Endothelial cell (in vitro differentiated cells): ENCODE results near the gene HTR7. TPM values are rescaled to one million over a fixed set of nuclear protein-coding genes. Genes with fewer than 3 reads are reported as not detected.

Experiments
- DNase-seq: peaks from one replicate; pipeline ENCODE4 v3.0.0; 2021; ENCODE audit warnings: low spot score
- H3K27ac Mint-ChIP-seq: one replicate; pipeline ENCODE4 v1.8.0; 2021; ENCODE audit warnings: mixed read lengths, inconsistent platforms; ENCODE audit not compliant: unreplicated experiment
- H3K27me3 Mint-ChIP-seq: one replicate; pipeline ENCODE4 v1.8.0; 2021; ENCODE audit warnings: mild to moderate bottlenecking, moderate library complexity, mixed read lengths, inconsistent platforms; ENCODE audit not compliant: unreplicated experiment
- H3K36me3 Mint-ChIP-seq: one replicate; pipeline ENCODE4 v1.8.0; 2021; ENCODE audit warnings: mild to moderate bottlenecking, low read depth, mixed read lengths, inconsistent platforms; ENCODE audit not compliant: unreplicated experiment
- H3K4me1 Mint-ChIP-seq: one replicate; pipeline ENCODE4 v1.8.0; 2021; ENCODE audit warnings: mild to moderate bottlenecking, mixed read lengths, inconsistent platforms; ENCODE audit not compliant: unreplicated experiment
- H3K4me3 Mint-ChIP-seq: one replicate; pipeline ENCODE4 v1.8.0; 2021; ENCODE audit warnings: mild to moderate bottlenecking, mixed read lengths, inconsistent platforms; ENCODE audit not compliant: unreplicated experiment
- H3K9me3 Mint-ChIP-seq: one replicate; pipeline ENCODE4 v1.8.0; 2021; ENCODE audit warnings: mixed read lengths, inconsistent platforms; ENCODE audit not compliant: unreplicated experiment
- total RNA-seq: library from RNA; stranded (reverse); fragmentation: NEBNext Ultra II Directional; extraction: Animal tissue kit (Norgen Biotek cat#: 25700); gene quantifications from one replicate; pipeline ENCODE4 v1.2.1, GENCODE V29; 2021; ENCODE audit not compliant: unreplicated experiment
- TF ChIP-seq, protein P1 (sequence below): fragments of 200-600 bp; sonication (generic); IDR thresholded peaks from one replicate; pipeline ENCODE4 v1.5.0; 2021; ENCODE audit warnings: antibody characterized with exemption; ENCODE audit not compliant: unreplicated experiment

Gene HTR7
- total RNA-seq, 1 donor from 2014 or later: 7.3 TPM

DNA sequence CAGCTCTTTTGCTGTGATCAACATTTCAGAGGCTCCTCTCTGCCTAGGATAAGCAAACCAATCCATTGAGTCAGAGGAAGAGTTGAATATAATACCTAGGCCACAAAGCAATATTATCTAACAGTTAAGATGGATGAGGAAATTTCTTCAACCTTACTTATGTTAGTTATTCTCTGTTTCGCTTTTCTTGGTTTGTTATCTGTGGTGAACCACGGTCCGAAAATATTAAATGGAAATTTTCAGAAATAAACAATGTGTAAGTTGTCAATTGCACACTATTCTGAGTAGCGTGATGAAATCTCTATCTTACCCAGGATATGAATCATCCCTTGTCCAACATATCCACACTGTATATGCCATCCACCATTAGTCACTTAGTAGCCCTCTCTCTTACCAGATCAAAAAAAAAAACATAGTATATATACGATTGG, 1.5 kb upstream of the HTR7 start:
- TF ChIP-seq, protein P1, sequence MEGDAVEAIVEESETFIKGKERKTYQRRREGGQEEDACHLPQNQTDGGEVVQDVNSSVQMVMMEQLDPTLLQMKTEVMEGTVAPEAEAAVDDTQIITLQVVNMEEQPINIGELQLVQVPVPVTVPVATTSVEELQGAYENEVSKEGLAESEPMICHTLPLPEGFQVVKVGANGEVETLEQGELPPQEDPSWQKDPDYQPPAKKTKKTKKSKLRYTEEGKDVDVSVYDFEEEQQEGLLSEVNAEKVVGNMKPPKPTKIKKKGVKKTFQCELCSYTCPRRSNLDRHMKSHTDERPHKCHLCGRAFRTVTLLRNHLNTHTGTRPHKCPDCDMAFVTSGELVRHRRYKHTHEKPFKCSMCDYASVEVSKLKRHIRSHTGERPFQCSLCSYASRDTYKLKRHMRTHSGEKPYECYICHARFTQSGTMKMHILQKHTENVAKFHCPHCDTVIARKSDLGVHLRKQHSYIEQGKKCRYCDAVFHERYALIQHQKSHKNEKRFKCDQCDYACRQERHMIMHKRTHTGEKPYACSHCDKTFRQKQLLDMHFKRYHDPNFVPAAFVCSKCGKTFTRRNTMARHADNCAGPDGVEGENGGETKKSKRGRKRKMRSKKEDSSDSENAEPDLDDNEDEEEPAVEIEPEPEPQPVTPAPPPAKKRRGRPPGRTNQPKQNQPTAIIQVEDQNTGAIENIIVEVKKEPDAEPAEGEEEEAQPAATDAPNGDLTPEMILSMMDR: no peak
- peaks cover 12% of the 10 kb centered on the region for H3K4me1 Mint-ChIP-seq
- H3K27ac Mint-ChIP-seq: no peak overlapping the region
- DNase-seq: no peak
- peaks cover 3% of the 10 kb centered on the region for H3K27me3 Mint-ChIP-seq
- no peaks in the 10 kb centered on the region for H3K36me3 Mint-ChIP-seq
- no peak overlapping the region for H3K4me3 Mint-ChIP-seq
- H3K9me3 Mint-ChIP-seq: no peaks in the 10 kb centered on the region

DNA sequence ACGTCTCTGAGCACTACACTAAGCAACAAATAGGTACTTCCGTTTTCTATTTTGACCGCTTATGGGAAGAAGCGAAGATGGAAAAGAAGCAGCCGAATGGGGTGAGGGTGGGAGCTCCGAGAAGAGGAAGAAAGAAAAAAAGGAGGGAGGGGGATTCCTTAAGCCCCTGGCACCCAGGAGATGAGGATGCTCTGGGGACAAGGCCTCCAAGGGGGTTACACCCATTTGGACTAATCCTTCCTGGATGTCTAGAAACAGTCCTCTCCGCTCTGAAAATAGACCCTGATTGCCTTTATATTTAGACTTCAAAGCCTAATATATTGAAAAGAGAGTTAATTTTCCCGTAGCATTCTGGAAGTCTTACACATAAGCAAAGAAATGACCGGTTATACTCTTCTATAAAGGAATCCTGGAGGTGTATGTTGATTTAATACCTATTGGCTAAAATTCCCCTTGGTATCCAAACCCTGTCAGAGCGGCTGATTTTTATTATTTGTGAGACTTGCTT, 676 bp upstream of the HTR7 start:
- TF ChIP-seq, protein P1: no peak
- no peak for DNase-seq
- H3K27me3 Mint-ChIP-seq: peaks cover 6% of the 10 kb centered on the region
- H3K9me3 Mint-ChIP-seq: no peaks in the 10 kb centered on the region
- peaks cover 12% of the 10 kb centered on the region for H3K4me1 Mint-ChIP-seq
- H3K27ac Mint-ChIP-seq: peak overlapping the region; percentile 64
- peak overlapping the region; percentile 94 for H3K4me3 Mint-ChIP-seq
- H3K36me3 Mint-ChIP-seq: no peaks in the 10 kb centered on the region

DNA sequence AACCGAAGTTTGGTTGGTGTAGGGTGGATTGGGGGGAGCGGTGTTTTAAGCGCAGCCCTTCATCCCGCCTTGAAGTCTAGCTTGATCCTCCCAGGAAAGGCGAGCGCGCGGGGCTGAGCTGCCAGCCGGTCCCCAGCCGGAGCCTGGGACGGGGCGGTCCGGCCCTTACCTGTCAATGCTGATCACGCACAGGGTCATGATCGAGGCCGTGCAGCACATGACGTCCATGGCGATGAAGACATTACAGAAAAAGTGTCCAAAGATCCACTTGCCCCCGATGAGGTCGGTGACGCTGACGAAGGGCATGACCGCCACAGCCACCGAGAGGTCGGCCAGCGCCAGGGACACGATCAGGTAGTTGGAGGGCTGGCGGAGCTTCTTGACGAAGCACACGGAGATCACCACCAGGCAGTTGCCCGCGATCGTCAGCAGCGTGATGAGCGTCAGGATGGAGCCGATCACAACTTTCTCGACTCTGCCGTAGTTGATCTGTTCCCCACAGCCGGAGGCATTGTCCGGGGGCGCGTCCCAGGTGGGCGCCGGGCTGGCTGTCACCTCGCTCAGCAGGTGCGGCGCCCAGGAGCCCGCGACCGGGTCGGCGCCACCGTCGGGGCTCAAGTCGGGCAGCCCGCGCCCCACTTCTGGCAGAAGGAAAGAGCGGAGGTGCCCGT, 740 bp downstream of the HTR7 start:
- peak; percentile 19 for DNase-seq
- H3K4me1 Mint-ChIP-seq: peaks cover 8% of the 10 kb centered on the region
- H3K36me3 Mint-ChIP-seq: no peaks in the 10 kb centered on the region
- peaks cover 6% of the 10 kb centered on the region for H3K27me3 Mint-ChIP-seq
- TF ChIP-seq, protein P1: no peak
- peak overlapping the region; percentile 92 for H3K4me3 Mint-ChIP-seq
- no peaks in the 10 kb centered on the region for H3K9me3 Mint-ChIP-seq
- no peak overlapping the region for H3K27ac Mint-ChIP-seq

DNA sequence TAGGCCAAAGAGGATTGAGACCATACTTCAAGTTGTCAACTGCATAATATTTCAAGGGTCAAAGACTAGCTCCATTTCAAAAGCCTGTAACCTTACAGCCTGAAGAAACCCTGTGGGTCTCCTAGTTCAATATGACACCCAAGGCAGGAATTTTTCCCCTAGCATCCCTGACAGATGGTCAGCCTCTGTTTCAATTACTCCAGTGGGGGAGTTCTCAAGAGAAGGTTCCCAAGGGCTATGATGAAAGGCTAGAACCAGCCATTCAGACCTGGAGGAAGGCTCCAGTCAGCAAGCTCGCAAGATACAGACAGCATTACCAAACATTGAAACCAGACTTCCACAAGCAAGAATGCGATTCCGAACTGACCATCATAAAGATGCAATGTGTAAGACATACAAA, 1.6 kb downstream of the HTR7 start:
- DNase-seq: no peak
- H3K27me3 Mint-ChIP-seq: peaks cover 6% of the 10 kb centered on the region
- peaks cover under 1% of the 10 kb centered on the region for H3K9me3 Mint-ChIP-seq
- no peaks in the 10 kb centered on the region for H3K36me3 Mint-ChIP-seq
- TF ChIP-seq, protein P1: no peak
- H3K27ac Mint-ChIP-seq: no peak overlapping the region
- peaks cover 8% of the 10 kb centered on the region for H3K4me1 Mint-ChIP-seq
- H3K4me3 Mint-ChIP-seq: peak overlapping the region; percentile 79

DNA sequence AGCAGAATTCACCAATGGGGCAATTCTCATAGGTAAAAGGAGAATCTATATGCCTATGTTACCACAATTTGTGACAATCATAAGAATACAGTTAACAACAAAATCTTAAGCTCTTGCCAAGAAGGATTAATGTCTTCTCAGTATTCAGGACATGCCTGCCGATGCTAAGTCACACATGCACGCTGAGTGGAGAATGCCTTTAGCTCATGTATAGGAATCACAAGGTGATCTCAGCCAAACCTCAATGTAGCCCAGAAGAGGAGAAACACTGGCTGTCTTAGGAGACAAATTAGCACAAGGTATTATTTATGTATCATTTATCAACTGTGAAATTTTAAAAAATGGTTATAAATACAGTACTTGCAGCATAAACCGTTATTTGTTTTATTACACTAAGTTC, 2.7 kb downstream of the HTR7 start:
- no peak for DNase-seq
- peaks cover 10% of the 10 kb centered on the region for H3K36me3 Mint-ChIP-seq
- peaks cover 6% of the 10 kb centered on the region for H3K27me3 Mint-ChIP-seq
- H3K4me3 Mint-ChIP-seq: no peak overlapping the region
- no peak overlapping the region for H3K27ac Mint-ChIP-seq
- H3K9me3 Mint-ChIP-seq: peaks cover 11% of the 10 kb centered on the region
- TF ChIP-seq, protein P1: no peak
- H3K4me1 Mint-ChIP-seq: peaks cover 8% of the 10 kb centered on the region
